Thoracic aorta (tissue), 2 donors: ENCODE measurements around the gene SEC24D. TPM values are rescaled to one million over a fixed set of nuclear protein-coding genes. Genes with fewer than 3 reads are reported as not detected.

Experiments
- ATAC-seq: fragments of 150-250 bp; one replicate; pipeline ENCODE4 v1.8.0; 2017; ENCODE audit warnings: low read depth; ENCODE audit not compliant: insufficient number of reproducible peaks, low FRiP score
- DNase-seq: peaks from one replicate; pipeline ENCODE4 v3.0.0-alpha.2; 2020; ENCODE audit warnings: low spot score
- H3K27ac ChIP-seq, 2 donors: fragments of 200-600 bp; sonication (generic); 1 replicate in 1 of 2; 2 replicates in 1 of 2; pipeline ENCODE4 v1.5.1; 2016; ENCODE audit warnings: mild to moderate bottlenecking in 2 of 2, moderate library complexity in 2 of 2
- H3K27me3 ChIP-seq: fragments of 200-600 bp; sonication (generic); replicated peaks from 2 replicates; pipeline ENCODE4 v1.6.0; 2016; ENCODE audit warnings: mild to moderate bottlenecking; ENCODE audit not compliant: insufficient read depth
- H3K36me3 ChIP-seq: fragments of 200-600 bp; sonication (generic); one replicate; pipeline ENCODE4 v1.5.1; 2016
- H3K4me1 ChIP-seq, 2 donors: fragments of 200-600 bp; sonication (generic); 1 replicate in 1 of 2; 2 replicates in 1 of 2; pipeline versions ENCODE4 v1.5.1 to v1.6.0; 2016; ENCODE audit warnings: low read depth in 2 of 2, mild to moderate bottlenecking in 1 of 2; ENCODE audit not compliant: control insufficient read depth in 1 of 2
- H3K4me3 ChIP-seq: fragments of 200-600 bp; sonication (generic); 2 replicates; pipeline ENCODE4 v1.5.1; 2016; ENCODE audit warnings: mild to moderate bottlenecking
- H3K9me3 ChIP-seq: fragments of 200-600 bp; sonication (generic); 2 replicates; pipeline ENCODE4 v1.5.1; 2016
- CTCF ChIP-seq: fragments of 200-600 bp; sonication (generic); IDR thresholded peaks from one replicate; pipeline ENCODE4 v1.5.1; 2019; ENCODE audit warnings: antibody characterized with exemption
- total RNA-seq, 2 donors: library from RNA; depleted of rRNA; stranded (reverse); fragments of >200 nt; gene quantifications; one replicate each; pipeline versions ENCODE4 v1.1.0 to v1.2.3, GENCODE V29; 2016

SEC24D gene
- total RNA-seq, 2 donors from 2014 or later, result 97.7 to 108 TPM

- Histone ChIP-seq H3K27ac (no peak overlapping the region), H3K4me1 (peaks cover 48 to 84% of the 10 kb centered on the region in 2 donors), H3K36me3 (peaks cover 11% of the 10 kb centered on the region), H3K4me3 (no peak overlapping the region), H3K27me3 (no peaks in the 10 kb centered on the region), H3K9me3 (no peaks in the 10 kb centered on the region)
- TF ChIP-seq CTCF, result no peak
- DNase-seq, result no peak
- no peak for ATAC-seq
These were observed 83.4 kb downstream of the SEC24D start for GRCh38 chr4:118752551-118752950.

GRCh38 chr4:118751629-118752323 lies 84.2 kb downstream of the SEC24D start:
- Histone ChIP-seq H3K27me3 (no peaks in the 10 kb centered on the region), H3K4me3 (no peak overlapping the region), H3K27ac (peak overlapping the region; percentile 10 to 31), H3K9me3 (no peaks in the 10 kb centered on the region), H3K36me3 (peaks cover 11% of the 10 kb centered on the region), H3K4me1 (peaks cover 43 to 82% of the 10 kb centered on the region in 2 donors)
- DNase-seq (no peak), ATAC-seq (no peak)
- TF ChIP-seq CTCF, result no peak

GRCh38 chr4:118749347-118749988 lies 86.5 kb downstream of the SEC24D start:
- Histone ChIP-seq H3K4me3 (peak overlapping the region; percentile 30), H3K27ac (peak overlapping the region in 1 of 2 donors; percentile 38), H3K9me3 (no peaks in the 10 kb centered on the region), H3K27me3 (no peaks in the 10 kb centered on the region), H3K4me1 (peaks cover 26 to 77% of the 10 kb centered on the region in 2 donors), H3K36me3 (peaks cover 11% of the 10 kb centered on the region)
- DNase-seq (no peak), ATAC-seq (no peak)
- TF ChIP-seq CTCF, result no peak

- peaks cover 11 to 59% of the 10 kb centered on the region in 2 donors for H3K4me1 ChIP-seq
These were observed 89.5 kb downstream of the SEC24D start for GRCh38 chr4:118746251-118746919.

More at GRCh38 chr4:118746251-118746919, 89.5 kb downstream of the SEC24D start:
- TF ChIP-seq CTCF, result no peak
- no peak for ATAC-seq
- H3K27ac ChIP-seq, result peak overlapping the region; percentile 8 to 35
- H3K36me3 ChIP-seq, result peaks cover 3% of the 10 kb centered on the region
- no peaks in the 10 kb centered on the region for H3K9me3 ChIP-seq
- no peaks in the 10 kb centered on the region for H3K27me3 ChIP-seq
- H3K4me3 ChIP-seq, result no peak overlapping the region
- no peak for DNase-seq
